Bronchial epithelial cell (primary cell): ENCODE measurements around the gene PACSIN1. TPM values are rescaled to one million over a fixed set of nuclear protein-coding genes. Genes with fewer than 3 reads are reported as not detected.
A peak's percentile ranks its signal among the peaks of the same experiment; 100 is the strongest.

Experiments used
- DNase-seq: peaks from one replicate; pipeline ENCODE4 v3.0.0-alpha.2; 2010; ENCODE audit warnings: low read depth
- FAIRE-seq: peaks from 2 replicates; lab custom pipeline; 2011; peaks lifted over from hg19 to GRCh38; lab: Jason Lieb, UNC
- H3K27me3 ChIP-seq: 2 replicates; pipeline ENCODE4 v1.5.1; 2011; ENCODE audit warnings: low read length; ENCODE audit not compliant: control insufficient read depth, insufficient read depth
- H3K36me3 ChIP-seq: 2 replicates; pipeline ENCODE4 v1.5.1; 2011; ENCODE audit warnings: low read length; ENCODE audit not compliant: control insufficient read depth, insufficient read depth
- H3K4me3 ChIP-seq: 2 replicates; pipeline ENCODE4 v1.5.1; 2011; ENCODE audit warnings: mild to moderate bottlenecking, low read depth, low read length, control low read depth
- total RNA-seq: library from RNA; depleted of rRNA; stranded (reverse); fragments of >200 nt; gene quantifications from 2 replicates; pipeline ENCODE4 v1.2.1, GENCODE V29; 2014
- TF ChIP-seq, protein P1 (sequence below): IDR thresholded peaks from 2 replicates; pipeline ENCODE4 v1.5.1; 2011; ENCODE audit warnings: mild to moderate bottlenecking, moderate library complexity, low read length, control low read depth, inconsistent platforms; ENCODE audit not compliant: insufficient read depth, severe bottlenecking

Gene PACSIN1
- total RNA-seq, 1 donor from 2014 or later, result not detected

DNA sequence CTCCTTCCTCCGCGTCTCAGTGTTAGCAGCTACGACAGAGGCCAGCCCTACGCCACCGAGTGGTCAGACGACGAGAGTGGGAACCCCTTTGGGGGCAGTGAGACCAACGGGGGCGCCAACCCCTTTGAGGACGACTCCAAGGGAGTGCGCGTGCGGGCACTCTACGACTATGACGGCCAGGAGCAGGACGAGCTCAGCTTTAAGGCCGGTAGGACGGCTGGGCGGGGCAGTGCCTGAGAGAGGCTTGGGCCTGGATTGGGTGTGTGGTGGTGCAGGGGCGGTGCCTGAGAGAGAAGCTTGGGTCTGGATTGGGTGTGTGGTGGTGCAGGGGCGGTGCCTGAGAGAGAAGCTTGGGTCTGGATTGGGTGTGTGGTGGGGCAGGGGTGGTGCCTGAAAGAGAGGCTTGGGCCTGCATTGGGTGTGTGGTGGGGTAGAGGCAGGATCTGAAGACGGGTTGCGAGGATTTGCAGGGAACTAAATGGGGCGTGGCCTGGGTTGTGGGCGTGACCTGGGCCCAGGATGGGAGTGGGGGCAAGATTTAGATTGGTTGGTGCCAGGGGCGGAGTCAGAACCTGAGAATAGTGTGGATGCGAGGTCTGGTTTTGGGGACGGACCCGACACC lies 65.8 kb downstream of the PACSIN1 start:
- DNase-seq (peak; percentile 35), FAIRE-seq (no peak)
- Histone ChIP-seq H3K36me3 (no peaks in the 10 kb centered on the region), H3K27me3 (no peaks in the 10 kb centered on the region), H3K4me3 (no peak overlapping the region)
- TF ChIP-seq, protein P1, sequence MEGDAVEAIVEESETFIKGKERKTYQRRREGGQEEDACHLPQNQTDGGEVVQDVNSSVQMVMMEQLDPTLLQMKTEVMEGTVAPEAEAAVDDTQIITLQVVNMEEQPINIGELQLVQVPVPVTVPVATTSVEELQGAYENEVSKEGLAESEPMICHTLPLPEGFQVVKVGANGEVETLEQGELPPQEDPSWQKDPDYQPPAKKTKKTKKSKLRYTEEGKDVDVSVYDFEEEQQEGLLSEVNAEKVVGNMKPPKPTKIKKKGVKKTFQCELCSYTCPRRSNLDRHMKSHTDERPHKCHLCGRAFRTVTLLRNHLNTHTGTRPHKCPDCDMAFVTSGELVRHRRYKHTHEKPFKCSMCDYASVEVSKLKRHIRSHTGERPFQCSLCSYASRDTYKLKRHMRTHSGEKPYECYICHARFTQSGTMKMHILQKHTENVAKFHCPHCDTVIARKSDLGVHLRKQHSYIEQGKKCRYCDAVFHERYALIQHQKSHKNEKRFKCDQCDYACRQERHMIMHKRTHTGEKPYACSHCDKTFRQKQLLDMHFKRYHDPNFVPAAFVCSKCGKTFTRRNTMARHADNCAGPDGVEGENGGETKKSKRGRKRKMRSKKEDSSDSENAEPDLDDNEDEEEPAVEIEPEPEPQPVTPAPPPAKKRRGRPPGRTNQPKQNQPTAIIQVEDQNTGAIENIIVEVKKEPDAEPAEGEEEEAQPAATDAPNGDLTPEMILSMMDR, result no peak

DNA sequence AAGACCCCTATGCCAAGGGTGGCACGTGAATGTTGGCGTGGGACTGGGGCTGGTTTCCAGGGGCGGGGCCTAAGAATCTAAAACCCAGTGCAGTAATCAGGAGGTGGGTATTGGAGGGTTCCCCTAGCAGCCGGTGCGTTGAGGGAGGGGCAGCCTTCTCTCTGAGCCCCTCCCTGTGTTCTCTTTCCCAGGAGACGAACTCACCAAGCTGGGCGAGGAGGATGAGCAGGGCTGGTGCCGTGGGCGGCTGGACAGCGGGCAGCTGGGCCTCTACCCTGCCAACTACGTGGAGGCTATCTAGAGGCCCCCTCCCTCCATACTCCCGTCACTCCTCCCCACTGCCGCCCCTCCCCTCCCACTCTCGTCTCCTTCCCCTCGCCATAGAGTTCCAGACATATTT lies 66.4 kb downstream of the PACSIN1 start:
- TF ChIP-seq, protein P1, result no peak
- Histone ChIP-seq H3K4me3 (no peak overlapping the region), H3K27me3 (no peaks in the 10 kb centered on the region), H3K36me3 (no peaks in the 10 kb centered on the region)
- FAIRE-seq, result no peak
- DNase-seq, result no peak

DNA sequence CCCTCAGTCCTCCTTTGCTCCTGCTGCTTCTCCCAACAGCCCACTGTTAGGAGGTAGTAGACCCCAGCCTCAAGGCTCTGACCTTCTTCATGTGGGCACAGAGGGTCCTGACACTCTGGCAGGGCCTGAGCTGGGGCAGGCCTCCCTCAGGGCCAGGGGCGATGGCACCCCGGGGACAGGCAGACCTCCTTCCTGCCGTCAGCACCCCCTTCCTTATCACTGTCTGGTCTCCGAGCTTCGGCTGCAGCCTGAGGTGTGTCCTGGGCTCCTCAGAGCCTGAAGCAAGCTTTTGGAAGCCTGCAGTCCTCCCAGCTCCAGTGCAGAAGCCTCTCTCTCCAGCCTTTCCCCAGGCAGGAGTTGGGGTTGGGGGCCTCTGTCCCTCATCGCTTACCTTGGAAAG lies 68.3 kb downstream of the PACSIN1 start:
- no peak for FAIRE-seq

DNA sequence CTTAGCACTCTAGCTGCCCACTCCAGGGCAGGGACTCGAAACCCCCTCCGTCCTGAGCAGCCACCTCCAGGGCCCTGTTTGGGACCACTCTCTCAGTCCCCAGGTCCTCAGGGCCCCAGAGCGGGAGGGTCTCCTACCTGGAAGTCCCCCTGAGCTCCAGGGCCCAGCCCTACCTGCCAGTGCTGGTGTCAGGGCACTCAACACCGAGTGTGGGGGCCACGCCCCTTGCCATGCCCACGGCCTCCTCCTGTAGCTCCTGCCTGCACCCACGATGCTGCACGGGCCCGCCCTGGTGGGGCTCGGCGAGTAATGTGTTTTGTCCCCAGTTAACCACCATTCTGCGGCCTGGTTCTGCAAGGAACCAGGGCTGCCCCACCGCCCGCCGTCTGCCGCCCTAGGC lies 68.8 kb downstream of the PACSIN1 start:
- TF ChIP-seq, protein P1, result no peak
- FAIRE-seq, result no peak

More for the DNA sequence above, 68.3 kb downstream of the PACSIN1 start:
- Histone ChIP-seq H3K4me3 (no peak overlapping the region), H3K36me3 (peaks cover 7% of the 10 kb centered on the region), H3K27me3 (no peaks in the 10 kb centered on the region)
- TF ChIP-seq, protein P1, result no peak
- DNase-seq, result no peak

DNA sequence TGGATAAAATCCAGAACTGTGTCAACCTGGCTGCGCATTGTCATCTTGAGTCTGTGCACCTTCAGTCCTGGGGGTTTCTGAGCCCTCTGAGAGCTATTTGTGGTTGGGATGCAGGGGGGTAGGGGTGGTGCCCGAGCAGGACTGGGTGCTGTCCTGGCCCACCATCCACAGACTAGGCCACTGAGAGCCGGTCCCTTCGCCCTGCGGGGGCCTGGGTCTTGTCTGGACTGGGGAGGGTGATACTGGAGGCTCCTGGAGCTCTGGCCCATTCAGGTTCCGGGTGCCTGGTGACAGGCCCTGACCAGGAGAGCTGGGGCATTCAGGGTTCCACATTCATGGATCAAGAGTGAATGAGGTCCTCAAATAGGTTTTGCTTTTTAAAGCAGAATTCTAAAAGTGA lies 69.3 kb downstream of the PACSIN1 start:
- TF ChIP-seq, protein P1, result no peak
- no peak for FAIRE-seq
- no peaks in the 10 kb centered on the region for H3K27me3 ChIP-seq
- no peak for DNase-seq
- H3K4me3 ChIP-seq, result no peak overlapping the region
- H3K36me3 ChIP-seq, result peaks cover 8% of the 10 kb centered on the region

More for the DNA sequence above, 68.8 kb downstream of the PACSIN1 start:
- no peak for DNase-seq
- H3K4me3 ChIP-seq, result no peak overlapping the region
- H3K27me3 ChIP-seq, result no peaks in the 10 kb centered on the region
- H3K36me3 ChIP-seq, result peaks cover 8% of the 10 kb centered on the region

DNA sequence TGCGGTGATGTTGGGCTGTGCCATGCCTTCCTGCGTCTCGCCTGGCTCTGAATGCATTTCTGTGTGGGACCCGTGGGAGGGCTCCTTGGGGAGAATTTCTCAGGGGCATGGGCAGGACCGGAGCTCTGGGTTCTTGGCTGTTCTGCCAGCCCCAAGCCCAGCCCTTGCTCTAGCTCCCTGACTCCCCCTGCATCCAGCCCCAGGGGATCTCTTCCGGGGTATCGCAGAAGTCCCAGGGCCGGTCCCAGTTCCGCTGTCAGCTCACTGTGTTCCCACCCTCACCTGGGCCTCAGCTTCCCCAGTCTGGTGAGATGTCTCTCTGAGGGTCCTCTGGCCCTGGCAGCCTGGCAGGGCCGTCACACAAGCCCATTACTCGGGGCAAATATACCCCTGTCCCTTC lies 69.8 kb downstream of the PACSIN1 start:
- Histone ChIP-seq H3K36me3 (peaks cover 8% of the 10 kb centered on the region), H3K4me3 (no peak overlapping the region), H3K27me3 (no peaks in the 10 kb centered on the region)
- no peak for DNase-seq
- FAIRE-seq, result no peak
- TF ChIP-seq, protein P1, result no peak
